GM12878 (cell line): ENCODE results near the gene PGM2L1. TPM values are rescaled to one million over a fixed set of nuclear protein-coding genes. Genes with fewer than 3 reads are reported as not detected.

Experiments used
- ASH2L ChIP-seq: fragments of 300-600, 200-600 bp; sonication (generic); IDR thresholded peaks from 2 replicates; pipeline ENCODE4 v1.6.1; 2017; ENCODE audit warnings: low read depth, mild to moderate bottlenecking, borderline replicate concordance
- BMI1 ChIP-seq: fragments of 450-650 bp; IDR thresholded peaks from 2 replicates; pipeline ENCODE4 v1.6.1; 2016; ENCODE audit warnings: mild to moderate bottlenecking, moderate library complexity, borderline replicate concordance
- CREM ChIP-seq: IDR thresholded peaks from 2 replicates; pipeline ENCODE4 v1.6.1; 2014; ENCODE audit warnings: antibody characterized with exemption, low read depth
- EP300 ChIP-seq, 2 experiments: fragments of 150-350 bp in 1 of 2; IDR thresholded peaks; 2 replicates each; pipeline ENCODE4 v1.6.1; 2011 to 2012; ENCODE audit warnings: low read depth in 2 of 2, low read length in 2 of 2, borderline replicate concordance in 1 of 2, improper control_type of control experiment in 1 of 2, inconsistent platforms in 1 of 2; ENCODE audit not compliant: control insufficient read depth in 1 of 2
- JUNB ChIP-seq: IDR thresholded peaks from 2 replicates; pipeline ENCODE4 v1.6.1; 2016; ENCODE audit warnings: antibody characterized with exemption, mild to moderate bottlenecking
- MEF2A ChIP-seq: IDR thresholded peaks from 2 replicates; pipeline ENCODE4 v1.6.1; 2011; ENCODE audit warnings: low read depth, mild to moderate bottlenecking, low read length, moderate library complexity; ENCODE audit not compliant: insufficient read depth
- PAX8 ChIP-seq: fragments of 450-650 bp; IDR thresholded peaks from 2 replicates; pipeline ENCODE4 v1.6.1; 2017; ENCODE audit warnings: mild to moderate bottlenecking, moderate library complexity
- POLR2A ChIP-seq: IDR thresholded peaks from 2 replicates; pipeline ENCODE4 v1.6.1; 2011; ENCODE audit warnings: low read depth, mild to moderate bottlenecking, low read length
- RUNX3 ChIP-seq: IDR thresholded peaks from 2 replicates; pipeline ENCODE4 v1.6.1; 2012; ENCODE audit warnings: low read length, inconsistent platforms
- SP1 ChIP-seq: IDR thresholded peaks from one replicate; pipeline ENCODE4 v1.6.1; 2011; ENCODE audit warnings: low read depth, low read length
- TCF3 ChIP-seq: IDR thresholded peaks from 2 replicates; pipeline ENCODE4 v1.6.1; 2012; ENCODE audit warnings: low read depth, mild to moderate bottlenecking, low read length, borderline replicate concordance; ENCODE audit not compliant: insufficient read depth
- USF1 ChIP-seq: IDR thresholded peaks from 2 replicates; pipeline ENCODE4 v1.6.1; 2011; ENCODE audit warnings: borderline replicate concordance, low read depth, mild to moderate bottlenecking, moderate library complexity, mixed read lengths, low read length; ENCODE audit not compliant: insufficient read depth; ENCODE audit errors: extremely low read length
- WRNIP1 ChIP-seq: IDR thresholded peaks from 2 replicates; pipeline ENCODE4 v1.6.1; 2011; ENCODE audit warnings: low read depth, low read length, improper control_type of control experiment, borderline replicate concordance
- ZBTB4 ChIP-seq: fragments of 450-650 bp; formaldehyde crosslinking; IDR thresholded peaks from 2 replicates; pipeline ENCODE4 v1.4.0; 2022; ENCODE audit warnings: mild to moderate bottlenecking, moderate library complexity
- ZBTB40 ChIP-seq: fragments of 450-650 bp; IDR thresholded peaks from 2 replicates; pipeline ENCODE4 v1.6.1; 2016; ENCODE audit warnings: mild to moderate bottlenecking, moderate library complexity, borderline replicate concordance
- ZNF592 ChIP-seq: fragments of 450-650 bp; IDR thresholded peaks from 2 replicates; pipeline ENCODE4 v1.6.1; 2017; ENCODE audit warnings: mild to moderate bottlenecking, moderate library complexity
- polyA plus RNA-seq, 11 experiments: library from polyadenylated mRNA; depleted of rRNA in 4 of 11; unstranded in 6 of 11; stranded (reverse) in 5 of 11; fragments of >200 nt; fragmentation: Nextera tagmentation in 4 of 11; fragmentation: Illumina TruSeq in 1 of 11; extraction: Ambion mirVana in 4 of 11; extraction: Trizol in 1 of 11; gene quantifications; 1 replicate in 1 of 11; 2 replicates in 10 of 11; pipeline versions ENCODE4 v1.2.1 to v1.2.3, GENCODE V29; 2011 to 2016; ENCODE audit warnings: inconsistent platforms in 2 of 11, missing spikeins in 2 of 11, low read depth in 1 of 11
- total RNA-seq, 4 experiments: library from RNA; depleted of rRNA in 3 of 4; stranded (reverse); fragments of >200 nt in 3 of 4; fragmentation: Illumina TruSeq in 1 of 4; extraction: Trizol in 1 of 4; gene quantifications; 2 replicates each; pipeline versions ENCODE4 v1.2.1 to v1.2.3, GENCODE V29; 2013 to 2021

PGM2L1 gene
- total and polyA plus RNA-seq, 10 of the 15 experiments (the other 5 are each of a cell fraction or from before 2014, with no cell fraction given): 0.04 to 0.20 (median 0.13) TPM; not detected in 1

GRCh38 chr11:74398244-74399159, at the start of gene PGM2L1 (continued):
- TF ChIP-seq ZBTB4 (CRISPR knock-in tag) (no peak), PAX8 (no peak), BMI1 (no peak), CREM (peak; percentile 89), RUNX3 (peak; percentile 5; the same call in 1 of the 2 replicates), ZBTB40 (peak; percentile 44; the same call in 1 of the 2 replicates), TCF3 (no peak), MEF2A (no peak), ASH2L (peak; percentile 30; the same call in 1 of the 2 replicates), EP300 (IDR thresholded peaks at IDR 0.05; ENCODE audit: borderline replicate concordance in 1 of 2, control insufficient read depth in 1 of 2, low read depth in 2 of 2, low read length in 2 of 2) (no peak), SP1 (peak; percentile 3), USF1 (no peak), WRNIP1 (peak; percentile 79; the same call in 1 of the 2 replicates), JUNB (no peak), POLR2A (peak; percentile 56; the same call in 1 of the 2 replicates), ZNF592 (no peak)
